KMS-11 (cell line): Measurements from ENCODE around the gene VWF.

Experiments
- H2AFZ ChIP-seq: fragments of 200-600 bp; sonication (generic); 2 replicates; pipeline ENCODE4 v1.6.1; 2016; ENCODE audit warnings: antibody characterized with exemption, mixed run types, low read depth
- H3K27ac ChIP-seq: fragments of 200-600 bp; sonication (generic); 2 replicates; pipeline ENCODE4 v1.6.1; 2016; ENCODE audit warnings: mild to moderate bottlenecking, mixed run types
- H3K27me3 ChIP-seq: fragments of 200-600 bp; sonication (generic); 2 replicates; pipeline ENCODE4 v1.6.1; 2017; ENCODE audit warnings: mild to moderate bottlenecking, low read depth, mixed run types, moderate library complexity; ENCODE audit not compliant: insufficient read depth
- H3K36me3 ChIP-seq: fragments of 200-600 bp; sonication (generic); 2 replicates; pipeline ENCODE4 v1.6.1; 2017; ENCODE audit warnings: mild to moderate bottlenecking, mixed run types; ENCODE audit not compliant: insufficient read depth
- H3K4me1 ChIP-seq: fragments of 200-600 bp; sonication (generic); 2 replicates; pipeline ENCODE4 v1.6.1; 2016; ENCODE audit warnings: mild to moderate bottlenecking, low read depth, mixed run types; ENCODE audit not compliant: poor library complexity, severe bottlenecking
- H3K4me2 ChIP-seq: fragments of 200-600 bp; sonication (generic); 2 replicates; pipeline ENCODE4 v1.7.0; 2016; ENCODE audit warnings: mild to moderate bottlenecking, mixed run types
- H3K4me3 ChIP-seq: fragments of 200-600 bp; sonication (generic); IDR thresholded peaks from 2 replicates; pipeline ENCODE4 v1.6.1; 2017; ENCODE audit warnings: low read depth, low read length, mixed read lengths; ENCODE audit not compliant: insufficient read depth
- H3K79me2 ChIP-seq: fragments of 200-600 bp; sonication (generic); 2 replicates; pipeline ENCODE4 v1.6.1; 2016; ENCODE audit warnings: low read depth, mixed run types; ENCODE audit not compliant: insufficient read depth
- H3K9ac ChIP-seq: fragments of 200-600 bp; sonication (generic); 2 replicates; pipeline ENCODE4 v1.6.1; 2016; ENCODE audit warnings: mild to moderate bottlenecking, mixed run types
- H4K20me1 ChIP-seq: fragments of 200-600 bp; sonication (generic); 2 replicates; pipeline ENCODE4 v1.6.1; 2016; ENCODE audit warnings: mild to moderate bottlenecking, mixed run types; ENCODE audit not compliant: insufficient read depth
- TF ChIP-seq, protein P1 (sequence below): fragments of 200-600 bp; sonication (generic); conservative IDR thresholded peaks from 2 replicates; pipeline ENCODE4 v1.6.1; 2017; ENCODE audit warnings: low read depth, mild to moderate bottlenecking, antibody characterized with exemption, low read length, moderate library complexity, mixed read lengths

Gene VWF

DNA sequence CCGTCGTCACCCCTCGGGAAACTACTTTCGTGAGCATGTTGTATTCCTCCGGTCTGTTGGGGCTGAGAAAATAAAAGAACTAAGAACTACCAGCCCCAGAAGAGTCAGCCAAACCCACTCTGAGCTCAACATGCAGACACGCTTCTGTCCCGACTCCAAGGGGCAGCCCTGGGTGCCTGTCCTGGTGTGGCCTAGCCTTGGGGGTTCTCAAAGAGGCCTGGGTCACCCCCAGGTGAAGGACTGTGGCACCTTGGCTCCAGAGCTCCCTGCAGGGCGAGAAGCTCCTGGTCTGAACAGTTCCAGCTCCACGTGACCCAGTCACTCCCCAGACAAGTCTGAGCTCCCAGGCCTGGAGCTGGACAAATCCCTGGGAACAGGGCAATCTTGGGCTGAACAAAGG is 87.0 kb downstream of the VWF start:
- H4K20me1 ChIP-seq, result no peaks in the 10 kb centered on the region
- no peak overlapping the region for H3K9ac ChIP-seq
- H3K4me1 ChIP-seq, result no peaks in the 10 kb centered on the region
- H3K4me3 ChIP-seq, result no peak overlapping the region
- no peaks in the 10 kb centered on the region for H3K36me3 ChIP-seq
- H3K27me3 ChIP-seq, result no peaks in the 10 kb centered on the region
- no peak overlapping the region for H3K27ac ChIP-seq
- H3K79me2 ChIP-seq, result no peaks in the 10 kb centered on the region
- no peak overlapping the region for H3K4me2 ChIP-seq
- H2AFZ ChIP-seq, result no peak overlapping the region
- TF ChIP-seq, protein P1, sequence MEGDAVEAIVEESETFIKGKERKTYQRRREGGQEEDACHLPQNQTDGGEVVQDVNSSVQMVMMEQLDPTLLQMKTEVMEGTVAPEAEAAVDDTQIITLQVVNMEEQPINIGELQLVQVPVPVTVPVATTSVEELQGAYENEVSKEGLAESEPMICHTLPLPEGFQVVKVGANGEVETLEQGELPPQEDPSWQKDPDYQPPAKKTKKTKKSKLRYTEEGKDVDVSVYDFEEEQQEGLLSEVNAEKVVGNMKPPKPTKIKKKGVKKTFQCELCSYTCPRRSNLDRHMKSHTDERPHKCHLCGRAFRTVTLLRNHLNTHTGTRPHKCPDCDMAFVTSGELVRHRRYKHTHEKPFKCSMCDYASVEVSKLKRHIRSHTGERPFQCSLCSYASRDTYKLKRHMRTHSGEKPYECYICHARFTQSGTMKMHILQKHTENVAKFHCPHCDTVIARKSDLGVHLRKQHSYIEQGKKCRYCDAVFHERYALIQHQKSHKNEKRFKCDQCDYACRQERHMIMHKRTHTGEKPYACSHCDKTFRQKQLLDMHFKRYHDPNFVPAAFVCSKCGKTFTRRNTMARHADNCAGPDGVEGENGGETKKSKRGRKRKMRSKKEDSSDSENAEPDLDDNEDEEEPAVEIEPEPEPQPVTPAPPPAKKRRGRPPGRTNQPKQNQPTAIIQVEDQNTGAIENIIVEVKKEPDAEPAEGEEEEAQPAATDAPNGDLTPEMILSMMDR, result no peak

DNA sequence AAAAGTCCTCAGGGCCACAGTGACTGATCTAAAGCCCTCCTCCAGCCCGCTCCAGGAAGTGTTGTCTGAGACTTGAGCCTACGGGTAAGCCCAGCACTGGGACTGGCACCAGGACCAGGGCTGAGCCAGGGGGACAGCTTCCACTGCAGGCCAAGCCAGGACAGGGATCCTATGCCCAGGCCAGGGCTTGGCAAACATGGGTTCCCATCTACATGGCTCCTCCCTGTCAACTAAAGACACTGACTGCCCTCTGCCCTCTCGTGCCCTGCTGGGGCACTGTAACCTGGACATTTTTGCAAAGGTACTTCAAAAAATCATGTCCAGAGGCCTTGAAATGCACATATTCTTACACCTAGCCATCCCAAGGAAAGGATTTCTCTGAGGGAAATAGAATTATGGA is 88.0 kb downstream of the VWF start:
- H3K79me2 ChIP-seq, result no peaks in the 10 kb centered on the region
- H2AFZ ChIP-seq, result no peak overlapping the region
- no peak overlapping the region for H3K9ac ChIP-seq
- H3K36me3 ChIP-seq, result no peaks in the 10 kb centered on the region
- no peak overlapping the region for H3K4me2 ChIP-seq
- H3K4me1 ChIP-seq, result no peaks in the 10 kb centered on the region
- no peak overlapping the region for H3K4me3 ChIP-seq
- no peaks in the 10 kb centered on the region for H4K20me1 ChIP-seq
- TF ChIP-seq, protein P1, result no peak
- no peak overlapping the region for H3K27ac ChIP-seq
- no peaks in the 10 kb centered on the region for H3K27me3 ChIP-seq

DNA sequence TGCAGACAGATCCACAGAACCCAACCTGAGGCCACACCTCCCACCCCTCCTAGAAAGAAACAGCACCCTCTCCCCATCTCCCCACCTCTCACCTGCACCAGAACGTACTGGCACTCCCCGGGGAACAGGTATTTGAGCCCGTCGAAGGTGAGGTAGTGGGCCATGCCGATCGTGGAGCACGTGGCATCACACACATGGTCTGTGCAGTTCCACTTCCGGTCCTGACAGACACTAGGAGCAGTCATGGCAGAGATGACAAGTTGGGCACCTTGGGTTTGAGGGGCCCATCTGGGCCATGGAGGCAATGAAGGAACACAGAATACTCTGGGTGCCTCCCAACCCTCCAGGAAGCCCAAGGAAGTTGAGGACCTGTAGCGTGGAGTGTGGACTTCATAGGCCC is 89.9 kb downstream of the VWF start:
- TF ChIP-seq, protein P1, result no peak
- no peaks in the 10 kb centered on the region for H3K4me1 ChIP-seq
- no peaks in the 10 kb centered on the region for H3K36me3 ChIP-seq
- H2AFZ ChIP-seq, result no peak overlapping the region
- H3K27me3 ChIP-seq, result no peaks in the 10 kb centered on the region
- H4K20me1 ChIP-seq, result no peaks in the 10 kb centered on the region
- H3K9ac ChIP-seq, result no peak overlapping the region
- no peak overlapping the region for H3K27ac ChIP-seq
- no peak overlapping the region for H3K4me2 ChIP-seq
- H3K4me3 ChIP-seq, result no peak overlapping the region
- no peaks in the 10 kb centered on the region for H3K79me2 ChIP-seq

DNA sequence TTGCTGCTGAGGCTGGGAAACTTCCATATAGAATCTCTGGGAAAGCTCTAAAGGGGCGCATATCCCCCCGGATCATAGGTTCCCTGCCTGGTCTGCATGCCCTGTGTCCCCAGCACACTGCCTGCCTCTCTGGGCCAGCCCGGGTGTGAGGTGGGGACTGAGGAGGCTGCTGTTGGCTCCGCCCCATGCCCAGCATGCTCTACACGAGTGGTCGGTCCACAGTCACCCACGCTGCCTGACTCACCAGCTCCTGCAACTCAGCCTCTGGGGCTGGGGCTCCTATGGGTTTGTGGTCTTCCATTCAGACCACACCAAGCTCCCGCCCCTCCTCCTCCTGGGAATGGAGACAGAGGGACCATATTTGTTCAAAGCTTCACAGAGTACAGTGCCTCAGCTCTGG is 90.9 kb downstream of the VWF start:
- Histone ChIP-seq H3K4me3 (no peak overlapping the region), H3K36me3 (no peaks in the 10 kb centered on the region), H2AFZ (no peak overlapping the region), H3K27me3 (no peaks in the 10 kb centered on the region), H3K9ac (no peak overlapping the region), H3K4me1 (no peaks in the 10 kb centered on the region), H3K79me2 (no peaks in the 10 kb centered on the region), H3K27ac (no peak overlapping the region), H4K20me1 (no peaks in the 10 kb centered on the region), H3K4me2 (no peak overlapping the region)
- TF ChIP-seq, protein P1, result no peak

DNA sequence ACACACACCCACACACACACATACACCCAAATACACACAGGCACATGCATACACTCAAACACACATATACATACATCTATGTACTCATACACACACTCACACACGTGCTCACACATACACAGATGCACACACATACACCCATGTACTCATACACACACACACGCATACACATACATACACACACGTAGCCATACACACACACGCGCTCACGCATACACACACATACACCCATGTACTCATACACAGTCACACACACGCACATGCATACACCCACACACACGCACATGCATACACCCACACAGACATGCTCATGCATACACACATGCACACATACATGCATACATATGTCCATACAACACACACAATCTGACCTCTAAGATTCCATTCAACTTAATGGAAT is 91.7 kb downstream of the VWF start:
- Histone ChIP-seq H2AFZ (no peak overlapping the region), H3K4me2 (no peak overlapping the region), H3K27ac (no peak overlapping the region), H4K20me1 (no peaks in the 10 kb centered on the region), H3K79me2 (no peaks in the 10 kb centered on the region), H3K27me3 (no peaks in the 10 kb centered on the region), H3K4me1 (no peaks in the 10 kb centered on the region), H3K9ac (no peak overlapping the region), H3K36me3 (no peaks in the 10 kb centered on the region), H3K4me3 (no peak overlapping the region)
- TF ChIP-seq, protein P1, result no peak
